ENCODE data around the gene DPAGT1. TPM values are rescaled to one million over a fixed set of nuclear protein-coding genes. Genes with fewer than 3 reads are reported as not detected.

The DPAGT1 gene
- total RNA-seq, 1 experiment from 2014 or later = 27.3 TPM

DNA sequence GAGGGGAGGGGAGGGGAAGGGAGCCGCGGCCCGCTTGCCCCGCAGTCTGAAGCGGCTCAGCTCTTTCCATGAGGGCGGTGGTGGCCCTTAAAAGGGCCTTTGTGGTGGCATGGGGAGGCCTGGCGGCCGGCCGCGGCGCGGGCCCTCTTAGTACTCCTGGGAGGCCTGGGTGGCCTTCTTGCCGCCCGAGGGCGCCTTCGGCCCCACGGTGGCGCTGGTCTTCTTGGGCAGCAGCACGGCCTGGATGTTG lies 6.9 kb downstream of the DPAGT1 start:
- DNase-seq = no peak
- peak overlapping the region; percentile 92 for H3K9ac ChIP-seq (ENCODE audit: low read length)
- H3K79me2 ChIP-seq (ENCODE audit: low read length) = peaks cover 19% of the 10 kb centered on the region
- peak overlapping the region; percentile 76 for H3K4me2 ChIP-seq (ENCODE audit: low read depth, low read length, poor library complexity, severe bottlenecking)
- H2AFZ ChIP-seq (ENCODE audit: low read length) = no peak overlapping the region
- H4K20me1 ChIP-seq (ENCODE audit: insufficient read depth, low read depth, low read length) = no peaks in the 10 kb centered on the region
- no peaks in the 10 kb centered on the region for H3K9me3 ChIP-seq (ENCODE audit: low read length)
- no peaks in the 10 kb centered on the region for H3K9me2 ChIP-seq (replicated peaks; ENCODE audit: insufficient read depth, low read length)
- peak overlapping the region; percentile 86 for H3K4me3 ChIP-seq (ENCODE audit: low read length)
- peak overlapping the region; percentile 86 for H3K27ac ChIP-seq (ENCODE audit: low read length)
- H3K4me1 ChIP-seq (ENCODE audit: low read length) = peaks cover 54% of the 10 kb centered on the region
- no peaks in the 10 kb centered on the region for H3K27me3 ChIP-seq (ENCODE audit: low read length)
- H3K36me3 ChIP-seq (ENCODE audit: insufficient read depth, low read length) = peaks cover 15% of the 10 kb centered on the region

GRCh38 chr11:119093942-119094815 lies 7.5 kb downstream of the DPAGT1 start:
- Histone ChIP-seq H3K9me2 (replicated peaks; ENCODE audit: insufficient read depth, low read length) (no peaks in the 10 kb centered on the region), H3K27me3 (ENCODE audit: low read length) (no peaks in the 10 kb centered on the region), H3K27ac (ENCODE audit: low read length) (peak overlapping the region; percentile 86), H3K4me2 (ENCODE audit: low read depth, low read length, poor library complexity, severe bottlenecking) (peak overlapping the region; percentile 76), H3K36me3 (ENCODE audit: insufficient read depth, low read length) (peaks cover 15% of the 10 kb centered on the region), H4K20me1 (ENCODE audit: insufficient read depth, low read depth, low read length) (no peaks in the 10 kb centered on the region), H2AFZ (ENCODE audit: low read length) (no peak overlapping the region), H3K4me3 (ENCODE audit: low read length) (peak overlapping the region; percentile 86), H3K9ac (ENCODE audit: low read length) (peak overlapping the region; percentile 92), H3K4me1 (ENCODE audit: low read length) (peaks cover 52% of the 10 kb centered on the region), H3K79me2 (ENCODE audit: low read length) (peaks cover 18% of the 10 kb centered on the region), H3K9me3 (ENCODE audit: low read length) (no peaks in the 10 kb centered on the region)
- peak; percentile 67 for DNase-seq

DNA sequence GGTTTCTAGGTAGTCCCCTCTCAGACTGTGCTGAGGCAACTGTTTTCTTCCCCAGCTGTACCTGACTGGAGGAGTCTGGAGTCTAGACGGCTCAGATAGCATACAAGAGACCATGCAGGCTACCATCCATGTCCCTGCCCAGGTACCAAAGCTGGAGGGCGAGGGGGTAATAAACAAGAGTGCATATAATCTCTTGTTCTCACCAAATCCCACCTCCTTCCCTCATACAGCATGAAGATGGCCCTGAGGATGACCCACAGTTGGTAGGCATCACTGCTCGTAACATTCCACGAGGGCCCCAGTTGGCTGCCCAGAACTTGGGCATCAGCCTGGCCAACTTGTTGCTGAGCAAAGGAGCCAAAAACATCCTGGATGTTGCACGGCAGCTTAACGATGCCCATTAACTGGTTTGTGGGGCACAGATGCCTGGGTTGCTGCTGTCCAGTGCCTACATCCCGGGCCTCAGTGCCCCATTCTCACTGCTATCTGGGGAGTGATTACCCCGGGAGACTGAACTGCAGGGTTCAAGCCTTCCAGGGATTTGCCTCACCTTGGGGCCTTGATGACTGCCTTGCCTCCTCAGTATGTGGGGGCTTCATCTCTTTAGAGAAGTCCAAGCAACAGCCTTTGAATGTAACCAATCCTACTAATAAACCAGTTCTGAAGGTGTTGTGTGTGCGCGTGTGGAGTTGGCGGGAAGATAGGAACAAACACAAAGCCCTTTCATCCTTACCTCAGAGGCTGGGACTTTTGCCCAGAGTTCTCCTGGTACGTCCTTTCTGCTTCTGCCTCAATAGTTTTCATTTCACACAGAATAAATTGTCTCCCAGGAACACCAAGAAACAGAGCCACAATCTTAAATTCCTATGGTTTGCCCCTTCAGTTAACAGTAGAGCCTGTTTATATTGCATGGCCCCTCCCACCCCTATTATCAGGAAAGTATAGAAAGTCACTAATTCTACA lies 8.5 kb downstream of the DPAGT1 start:
- Histone ChIP-seq H3K4me1 (ENCODE audit: low read length) (peaks cover 45% of the 10 kb centered on the region), H3K4me3 (ENCODE audit: low read length) (peak overlapping the region; percentile 86)

DNA sequence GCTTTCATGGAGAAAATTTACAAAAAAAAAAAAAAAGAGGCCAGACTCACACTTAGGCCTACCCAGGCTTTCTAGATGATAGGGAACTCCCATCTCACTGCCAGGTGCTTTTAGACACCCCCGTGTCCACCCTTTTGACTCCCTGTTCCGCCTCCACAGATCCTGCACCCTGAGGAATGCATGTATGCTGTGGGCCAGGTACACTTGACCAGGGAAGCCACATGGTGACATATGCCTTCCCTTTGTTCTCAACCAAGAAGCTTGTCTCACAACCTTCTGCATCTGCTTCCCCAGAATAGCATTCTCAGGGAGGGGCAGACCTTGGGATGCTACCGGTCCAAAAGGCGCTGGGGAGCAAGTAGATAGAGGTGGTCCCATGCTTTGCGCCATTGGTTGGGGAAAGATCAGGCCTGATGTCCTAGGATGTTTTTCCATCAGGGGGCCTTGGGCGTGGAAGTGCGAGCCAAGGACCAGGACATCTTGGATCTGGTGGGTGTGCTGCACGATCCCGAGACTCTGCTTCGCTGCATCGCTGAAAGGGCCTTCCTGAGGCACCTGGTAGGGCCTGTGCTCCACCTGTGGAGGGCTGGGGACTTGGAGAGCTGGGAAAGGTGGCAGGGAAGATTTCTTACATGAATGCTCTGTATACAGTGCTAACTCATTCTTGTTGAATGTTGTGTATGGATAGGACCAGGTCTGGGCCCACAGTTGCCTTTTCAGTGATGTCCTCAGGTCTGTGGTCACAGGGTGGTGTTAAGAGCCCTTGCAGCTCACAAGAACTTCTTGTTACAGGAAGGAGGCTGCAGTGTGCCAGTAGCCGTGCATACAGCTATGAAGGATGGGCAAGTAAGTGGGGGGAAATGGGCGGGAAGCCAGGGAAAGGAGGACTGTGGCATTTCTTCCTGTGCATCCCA lies 9.4 kb downstream of the DPAGT1 start:
- Histone ChIP-seq H3K9me2 (replicated peaks; ENCODE audit: insufficient read depth, low read length) (no peaks in the 10 kb centered on the region), H3K79me2 (ENCODE audit: low read length) (peaks cover 21% of the 10 kb centered on the region), H2AFZ (ENCODE audit: low read length) (no peak overlapping the region), H3K9me3 (ENCODE audit: low read length) (no peaks in the 10 kb centered on the region), H3K9ac (ENCODE audit: low read length) (peak overlapping the region; percentile 92; the same call in 1 of the 2 replicates), H4K20me1 (ENCODE audit: insufficient read depth, low read depth, low read length) (no peaks in the 10 kb centered on the region), H3K27me3 (ENCODE audit: low read length) (no peaks in the 10 kb centered on the region), H3K4me3 (ENCODE audit: low read length) (peak overlapping the region; percentile 86; the same call in 1 of the 2 replicates), H3K4me2 (ENCODE audit: low read depth, low read length, poor library complexity, severe bottlenecking) (peak overlapping the region; percentile 76), H3K27ac (ENCODE audit: low read length) (peak overlapping the region; percentile 86), H3K36me3 (ENCODE audit: insufficient read depth, low read length) (peaks cover 12% of the 10 kb centered on the region), H3K4me1 (ENCODE audit: low read length) (peaks cover 35% of the 10 kb centered on the region)
- no peak for DNase-seq

More for the DNA sequence above, 8.5 kb downstream of the DPAGT1 start:
- Histone ChIP-seq H3K9ac (ENCODE audit: low read length) (peak overlapping the region; percentile 92), H3K79me2 (ENCODE audit: low read length) (peaks cover 18% of the 10 kb centered on the region), H3K9me2 (replicated peaks; ENCODE audit: insufficient read depth, low read length) (no peaks in the 10 kb centered on the region), H3K36me3 (ENCODE audit: insufficient read depth, low read length) (peaks cover 15% of the 10 kb centered on the region), H3K27ac (ENCODE audit: low read length) (peak overlapping the region; percentile 86), H4K20me1 (ENCODE audit: insufficient read depth, low read depth, low read length) (no peaks in the 10 kb centered on the region), H2AFZ (ENCODE audit: low read length) (no peak overlapping the region), H3K27me3 (ENCODE audit: low read length) (no peaks in the 10 kb centered on the region), H3K9me3 (ENCODE audit: low read length) (no peaks in the 10 kb centered on the region), H3K4me2 (ENCODE audit: low read depth, low read length, poor library complexity, severe bottlenecking) (peak overlapping the region; percentile 76)
- peak; percentile 62 for DNase-seq

GRCh38 chr11:119091178-119091577 lies 10.5 kb downstream of the DPAGT1 start:
- H3K9me2 ChIP-seq (replicated peaks; ENCODE audit: insufficient read depth, low read length) = no peaks in the 10 kb centered on the region
- H3K4me2 ChIP-seq (ENCODE audit: low read depth, low read length, poor library complexity, severe bottlenecking) = no peak overlapping the region
- H3K27me3 ChIP-seq (ENCODE audit: low read length) = no peaks in the 10 kb centered on the region
- H3K9ac ChIP-seq (ENCODE audit: low read length) = no peak overlapping the region
- no peak overlapping the region for H2AFZ ChIP-seq (ENCODE audit: low read length)
- H3K27ac ChIP-seq (ENCODE audit: low read length) = 0 out of 2 replicates have a peak overlapping the region, but pooled peaks have one; percentile 86
- H3K4me1 ChIP-seq (ENCODE audit: low read length) = peaks cover 26% of the 10 kb centered on the region
- peaks cover 8% of the 10 kb centered on the region; the same call in 1 of the 2 replicates for H3K36me3 ChIP-seq (ENCODE audit: insufficient read depth, low read length)
- H4K20me1 ChIP-seq (ENCODE audit: insufficient read depth, low read depth, low read length) = no peaks in the 10 kb centered on the region
- H3K4me3 ChIP-seq (ENCODE audit: low read length) = no peak overlapping the region
- peaks cover 22% of the 10 kb centered on the region for H3K79me2 ChIP-seq (ENCODE audit: low read length)
- no peak for DNase-seq
- H3K9me3 ChIP-seq (ENCODE audit: low read length) = no peaks in the 10 kb centered on the region

- peaks cover 28% of the 10 kb centered on the region for H3K4me1 ChIP-seq (ENCODE audit: low read length)
- no peak overlapping the region for H3K4me2 ChIP-seq (ENCODE audit: low read depth, low read length, poor library complexity, severe bottlenecking)
- H2AFZ ChIP-seq (ENCODE audit: low read length) = no peak overlapping the region
- H3K79me2 ChIP-seq (ENCODE audit: low read length) = peaks cover 23% of the 10 kb centered on the region
- no peak overlapping the region for H3K9ac ChIP-seq (ENCODE audit: low read length)
- no peaks in the 10 kb centered on the region for H3K27me3 ChIP-seq (ENCODE audit: low read length)
- no peaks in the 10 kb centered on the region for H3K9me3 ChIP-seq (ENCODE audit: low read length)
- H3K9me2 ChIP-seq (replicated peaks; ENCODE audit: insufficient read depth, low read length) = no peaks in the 10 kb centered on the region
- H3K4me3 ChIP-seq (ENCODE audit: low read length) = no peak overlapping the region
- no peak overlapping the region for H3K27ac ChIP-seq (ENCODE audit: low read length)
- peaks cover 8% of the 10 kb centered on the region; the same call in 1 of the 2 replicates for H3K36me3 ChIP-seq (ENCODE audit: insufficient read depth, low read length)
- H4K20me1 ChIP-seq (ENCODE audit: insufficient read depth, low read depth, low read length) = no peaks in the 10 kb centered on the region
- no peak for DNase-seq
Measured at GRCh38 chr11:119089319-119089718, 12.3 kb downstream of the DPAGT1 start.

DNA sequence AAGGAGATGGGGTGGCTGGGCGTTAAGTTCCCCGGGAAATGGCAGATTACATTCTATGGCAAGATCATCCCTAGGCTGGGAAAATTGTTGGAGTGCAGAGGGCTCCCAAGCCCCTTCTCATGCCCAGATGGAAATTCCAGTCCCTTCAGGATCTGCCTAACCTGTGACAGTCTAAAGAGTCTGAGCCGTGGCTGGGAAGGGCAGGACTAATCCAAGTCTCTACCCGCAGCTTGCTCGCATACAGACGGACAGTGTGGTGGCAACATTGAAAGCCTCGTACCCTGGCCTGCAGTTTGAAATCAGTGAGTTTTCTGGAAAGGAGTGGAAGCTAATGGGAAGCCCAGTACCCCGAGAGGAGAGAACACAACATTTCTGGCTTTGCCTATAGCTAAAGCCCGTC lies 13.2 kb downstream of the DPAGT1 start:
- Histone ChIP-seq H2AFZ (ENCODE audit: low read length) (no peak overlapping the region), H3K9me2 (replicated peaks; ENCODE audit: insufficient read depth, low read length) (no peaks in the 10 kb centered on the region), H3K4me3 (ENCODE audit: low read length) (no peak overlapping the region), H3K4me2 (ENCODE audit: low read depth, low read length, poor library complexity, severe bottlenecking) (no peak overlapping the region), H4K20me1 (ENCODE audit: insufficient read depth, low read depth, low read length) (no peaks in the 10 kb centered on the region), H3K36me3 (ENCODE audit: insufficient read depth, low read length) (no peaks in the 10 kb centered on the region), H3K9ac (ENCODE audit: low read length) (no peak overlapping the region), H3K9me3 (ENCODE audit: low read length) (no peaks in the 10 kb centered on the region), H3K27ac (ENCODE audit: low read length) (no peak overlapping the region), H3K4me1 (ENCODE audit: low read length) (peaks cover 26% of the 10 kb centered on the region), H3K27me3 (ENCODE audit: low read length) (no peaks in the 10 kb centered on the region), H3K79me2 (ENCODE audit: low read length) (peaks cover 14% of the 10 kb centered on the region)
- DNase-seq = no peak

Data from Karpas-422 (cell line).